Omental fat pad (tissue), 4 donors: ENCODE measurements around the gene RNF166. TPM values are rescaled to one million over a fixed set of nuclear protein-coding genes. Genes with fewer than 3 reads are reported as not detected.

Experiments used
- ATAC-seq: fragments of 150-250 bp; one replicate; pipeline ENCODE4 v1.9.1; 2016; ENCODE audit warnings: mild to moderate bottlenecking, moderate library complexity; ENCODE audit not compliant: low FRiP score
- DNase-seq: peaks from one replicate; pipeline ENCODE4 v3.0.0-alpha.2; 2019; ENCODE audit warnings: low spot score
- CTCF ChIP-seq, 3 donors: fragments of 450-650 bp; IDR thresholded peaks; one replicate each; pipeline ENCODE4 v1.5.1; 2016 to 2017; ENCODE audit warnings: antibody characterized with exemption in 3 of 3, mild to moderate bottlenecking in 3 of 3, moderate library complexity in 2 of 3
- total RNA-seq, 4 donors: library from RNA; depleted of rRNA; stranded (reverse); fragments of >200 nt; gene quantifications; one replicate each; pipeline ENCODE4 v1.1.0, GENCODE V29; 2016

RNF166 gene
- total RNA-seq, 4 donors from 2014 or later, result 13.5 to 36.4 (median 20.2) TPM

GRCh38 chr16:88743693-88744576, 37.7 kb upstream of the RNF166 start:
- ATAC-seq (peak; percentile 52), DNase-seq (peak; percentile 87)
- no peak for TF ChIP-seq CTCF (IDR thresholded peaks at IDR 0.05)

- ATAC-seq (no peak), DNase-seq (no peak)
- TF ChIP-seq CTCF (IDR thresholded peaks at IDR 0.05), result no peak
These were observed 36.8 kb upstream of the RNF166 start for GRCh38 chr16:88742896-88743605.

GRCh38 chr16:88741368-88741767, 35.2 kb upstream of the RNF166 start:
- DNase-seq (no peak), ATAC-seq (no peak)
- no peak for TF ChIP-seq CTCF (IDR thresholded peaks at IDR 0.05)

GRCh38 chr16:88740727-88741055, 34.5 kb upstream of the RNF166 start:
- DNase-seq, result no peak
- ATAC-seq, result no peak
- no peak for TF ChIP-seq CTCF (IDR thresholded peaks at IDR 0.05)

- no peak for TF ChIP-seq CTCF (IDR thresholded peaks at IDR 0.05)
- no peak for ATAC-seq
These were observed 33.9 kb upstream of the RNF166 start for GRCh38 chr16:88739977-88740726.

GRCh38 chr16:88739139-88739976, 33.1 kb upstream of the RNF166 start:
- DNase-seq (no peak), ATAC-seq (no peak)
- TF ChIP-seq CTCF (IDR thresholded peaks at IDR 0.05), result no peak

More at GRCh38 chr16:88739977-88740726, 33.9 kb upstream of the RNF166 start:
- DNase-seq, result no peak
